ENCODE results near the gene ADORA3. TPM values are rescaled to one million over a fixed set of nuclear protein-coding genes. Genes with fewer than 3 reads are reported as not detected.

The ADORA3 gene
- total and polyA plus RNA-seq, 10 of the 15 experiments (the other 5 are each of a cell fraction or from before 2014, with no cell fraction given), result 0.14 to 0.29 (median 0.18) TPM; not detected in 2

DNA sequence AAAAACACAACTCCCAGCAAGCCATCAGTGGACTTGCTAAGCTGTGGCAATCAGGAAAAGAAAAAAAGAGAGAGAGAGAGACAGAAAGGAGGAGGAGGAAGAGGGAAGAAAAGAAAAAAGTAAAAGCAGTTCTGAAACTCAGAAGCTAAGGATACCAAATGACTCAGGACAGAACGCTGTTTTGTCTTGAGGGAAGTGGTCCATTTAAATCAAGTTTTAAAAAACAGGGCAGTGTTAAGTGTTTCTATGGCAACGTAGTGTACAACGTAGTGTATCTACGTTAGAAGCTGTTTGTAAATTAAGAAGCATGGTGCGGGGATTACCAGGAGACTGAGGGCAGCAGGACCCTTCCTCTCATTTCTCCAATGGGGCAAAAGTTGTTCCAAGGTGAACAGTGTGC, 5.8 kb downstream of the ADORA3 start (continued):
- no peak for TF ChIP-seq RCOR1 (conservative IDR thresholded peaks at IDR 0.05; ENCODE audit: low read depth, low read length)
- TF ChIP-seq HDAC2 (IDR thresholded peaks at IDR 0.05), result no peak
- no peak for TF ChIP-seq MXI1 (IDR thresholded peaks at IDR 0.05; ENCODE audit: low read depth, low read length)
- TF ChIP-seq NR2C2 (IDR thresholded peaks at IDR 0.05; ENCODE audit: borderline replicate concordance, control insufficient read depth, insufficient read length, low read depth), result no peak
- no peak for TF ChIP-seq ZZZ3 (IDR thresholded peaks at IDR 0.05; ENCODE audit: control insufficient read depth, insufficient read length, low read depth)
- TF ChIP-seq, protein P1, sequence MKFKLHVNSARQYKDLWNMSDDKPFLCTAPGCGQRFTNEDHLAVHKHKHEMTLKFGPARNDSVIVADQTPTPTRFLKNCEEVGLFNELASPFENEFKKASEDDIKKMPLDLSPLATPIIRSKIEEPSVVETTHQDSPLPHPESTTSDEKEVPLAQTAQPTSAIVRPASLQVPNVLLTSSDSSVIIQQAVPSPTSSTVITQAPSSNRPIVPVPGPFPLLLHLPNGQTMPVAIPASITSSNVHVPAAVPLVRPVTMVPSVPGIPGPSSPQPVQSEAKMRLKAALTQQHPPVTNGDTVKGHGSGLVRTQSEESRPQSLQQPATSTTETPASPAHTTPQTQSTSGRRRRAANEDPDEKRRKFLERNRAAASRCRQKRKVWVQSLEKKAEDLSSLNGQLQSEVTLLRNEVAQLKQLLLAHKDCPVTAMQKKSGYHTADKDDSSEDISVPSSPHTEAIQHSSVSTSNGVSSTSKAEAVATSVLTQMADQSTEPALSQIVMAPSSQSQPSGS (IDR thresholded peaks at IDR 0.05; ENCODE audit: low read length), result no peak

DNA sequence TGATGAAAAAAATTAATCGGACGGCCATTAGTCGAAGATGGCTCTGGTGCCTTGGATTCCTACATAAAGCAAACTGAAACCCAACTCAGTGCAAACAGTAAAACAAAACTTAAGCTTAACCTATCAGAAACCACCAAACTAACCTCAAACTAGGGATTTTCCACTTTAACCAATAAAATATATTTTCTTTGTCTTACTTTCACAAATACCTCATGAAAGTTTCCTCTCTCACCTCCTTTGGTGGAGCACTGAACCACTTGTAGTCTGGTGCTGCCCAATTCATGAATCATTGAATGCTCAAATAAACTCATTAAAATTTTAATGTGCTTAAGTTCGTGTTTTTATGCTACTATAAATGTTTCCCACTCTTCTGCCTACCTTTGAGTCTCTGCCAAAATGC, 7.0 kb downstream of the ADORA3 start:
- ChIA-PET POLR2A (interaction anchor here (1.3 to 1.4 kb wide), 2 partner anchors 14 to 20 kb away, joined by 3 to 4 read pairs; no protein-coding TSS in a partner anchor), SMC1A (ENCODE audit: uncharacterized antibody, unreplicated experiment) (interaction anchor here (0.7 to 5.4 kb wide), 4 partner anchors 12 to 253 kb away, joined by 3 to 46 read pairs (median 4); no protein-coding TSS in a partner anchor), RAD21 (ENCODE audit: unreplicated experiment) (interaction anchor here (0.9 to 2.9 kb wide), 4 partner anchors 11 to 218 kb away, joined by 3 to 14 read pairs (median 6); no protein-coding TSS in a partner anchor), CTCF (interaction anchor here (1.5 to 5.6 kb wide), 4 partner anchors 11 to 259 kb away, joined by 4 to 41 read pairs (median 4); no protein-coding TSS in a partner anchor)
- Histone ChIP-seq H3K79me2 (ENCODE audit: control insufficient read depth, insufficient read depth, low read length) (no peaks in the 10 kb centered on the region), H2AFZ (ENCODE audit: control insufficient read depth, low read depth, low read length) (no peak overlapping the region), H3K4me1 (ENCODE audit: control insufficient read depth, insufficient read depth, low read length) (peaks cover 16% of the 10 kb centered on the region; the same call in 1 of the 2 replicates), H3K4me2 (ENCODE audit: control insufficient read depth, insufficient read depth) (no peak overlapping the region), H3K27me3 (replicated peaks in 1 of 2; ENCODE audit: control insufficient read depth in 2 of 2, insufficient read depth in 2 of 2, low read length in 1 of 2) (no peaks in the 10 kb centered on the region), H3K27ac (ENCODE audit: control insufficient read depth, insufficient read depth) (peak overlapping the region; percentile 58), H3K4me3 (no peak overlapping the region), H3K9ac (ENCODE audit: control insufficient read depth, insufficient read depth, low read length) (no peak overlapping the region), H4K20me1 (ENCODE audit: control insufficient read depth, insufficient read depth) (no peaks in the 10 kb centered on the region), H3K9me3 (replicated peaks; ENCODE audit: control insufficient read depth, insufficient read depth, low read length) (peaks cover 15% of the 10 kb centered on the region), H3K36me3 (ENCODE audit: control insufficient read depth in 2 of 2, insufficient read depth in 2 of 2, low read length in 1 of 2) (no peaks in the 10 kb centered on the region)
- DNase-seq (ENCODE audit: low read depth, low spot score) (no peak), FAIRE-seq (no peak), ATAC-seq (peak; percentile 79)
- BruUV-seq (replicated peaks), result no TSS peak
- in situ Hi-C loops (cut with MboI), result loop anchor here (25.0 kb wide), 1 partner anchor 866 kb away; no protein-coding TSS in a partner anchor
- intact Hi-C loops (cut with micrococcal nuclease; ENCODE audit: unreplicated experiment), result no loop called here
- 72% methylated on average over 4 of the region's 4 CpGs for WGBS (ENCODE audit: insufficient coverage, insufficient replicate concordance, low lambda C conversion rate, missing lambda C conversion rate)
- 0 out of 2 replicates have a peak, but pooled peaks have one; percentile 20 for TF ChIP-seq NFIC (IDR thresholded peaks at IDR 0.05; ENCODE audit: low read depth, low read length)
- no peak for TF ChIP-seq SKIL (IDR thresholded peaks at IDR 0.05; ENCODE audit: low read depth, poor library complexity, severe bottlenecking)
- no peak for TF ChIP-seq IKZF1 (conservative IDR thresholded peaks at IDR 0.05)
- TF ChIP-seq, protein P2, sequence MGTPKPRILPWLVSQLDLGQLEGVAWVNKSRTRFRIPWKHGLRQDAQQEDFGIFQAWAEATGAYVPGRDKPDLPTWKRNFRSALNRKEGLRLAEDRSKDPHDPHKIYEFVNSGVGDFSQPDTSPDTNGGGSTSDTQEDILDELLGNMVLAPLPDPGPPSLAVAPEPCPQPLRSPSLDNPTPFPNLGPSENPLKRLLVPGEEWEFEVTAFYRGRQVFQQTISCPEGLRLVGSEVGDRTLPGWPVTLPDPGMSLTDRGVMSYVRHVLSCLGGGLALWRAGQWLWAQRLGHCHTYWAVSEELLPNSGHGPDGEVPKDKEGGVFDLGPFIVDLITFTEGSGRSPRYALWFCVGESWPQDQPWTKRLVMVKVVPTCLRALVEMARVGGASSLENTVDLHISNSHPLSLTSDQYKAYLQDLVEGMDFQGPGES (IDR thresholded peaks at IDR 0.05), result no peak
- TF ChIP-seq EGR1 (IDR thresholded peaks at IDR 0.05; ENCODE audit: borderline replicate concordance in 1 of 2, low read depth in 2 of 2, low read length in 2 of 2), result no peak
- TF ChIP-seq ZNF24 (IDR thresholded peaks at IDR 0.05), result no peak
- no peak for TF ChIP-seq ZBTB40 (IDR thresholded peaks at IDR 0.05; ENCODE audit: borderline replicate concordance)
- no peak for TF ChIP-seq CHD4 (IDR thresholded peaks at IDR 0.05)
